Pons (tissue), 1 donor: ENCODE data around the gene ZNF385A.

ENCODE experiments used
- DNase-seq: peaks from one replicate; pipeline ENCODE4 v3.0.0-alpha.2; 2016; ENCODE audit warnings: low spot score

The ZNF385A gene

DNA sequence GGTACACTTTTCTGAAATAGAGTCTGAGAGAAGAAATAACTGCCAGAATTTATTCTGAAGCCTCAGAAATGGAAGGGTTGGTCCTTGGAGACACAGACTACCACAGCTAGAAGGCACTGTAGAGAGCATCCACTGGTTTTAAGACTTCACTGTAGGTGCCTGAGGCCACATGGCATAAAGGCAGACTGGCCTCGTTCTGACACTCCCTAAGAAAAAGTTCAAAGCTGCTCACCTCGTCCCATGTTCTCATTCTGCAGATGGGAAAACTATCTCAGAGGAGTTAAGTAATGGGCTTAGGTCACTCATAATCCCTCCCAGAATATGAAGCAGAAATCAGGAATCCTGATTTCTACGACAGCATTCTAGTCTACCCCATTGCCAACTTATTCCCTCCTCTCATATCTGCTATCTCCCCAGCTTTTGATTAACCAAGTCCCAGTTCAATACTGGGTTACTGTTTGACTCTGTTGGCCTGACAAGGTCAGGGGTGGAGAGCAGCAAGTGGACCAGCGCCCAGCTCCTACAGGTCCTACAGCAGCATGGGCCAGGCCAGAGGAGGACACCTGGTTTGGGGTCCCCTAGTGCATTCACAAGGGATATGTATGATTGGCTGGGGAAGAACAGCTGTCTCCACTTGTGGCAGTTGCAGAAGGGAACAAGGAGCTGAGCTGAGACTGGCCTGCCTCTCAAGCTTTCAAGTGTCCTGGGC is 30.8 kb upstream of the ZNF385A start:
- no peak for DNase-seq

GRCh38 chr12:54413284-54414190 is 29.0 kb upstream of the ZNF385A start:
- no peak for DNase-seq

- no peak for DNase-seq
Measured at GRCh38 chr12:54412786-54413185, 28.3 kb upstream of the ZNF385A start.

DNA sequence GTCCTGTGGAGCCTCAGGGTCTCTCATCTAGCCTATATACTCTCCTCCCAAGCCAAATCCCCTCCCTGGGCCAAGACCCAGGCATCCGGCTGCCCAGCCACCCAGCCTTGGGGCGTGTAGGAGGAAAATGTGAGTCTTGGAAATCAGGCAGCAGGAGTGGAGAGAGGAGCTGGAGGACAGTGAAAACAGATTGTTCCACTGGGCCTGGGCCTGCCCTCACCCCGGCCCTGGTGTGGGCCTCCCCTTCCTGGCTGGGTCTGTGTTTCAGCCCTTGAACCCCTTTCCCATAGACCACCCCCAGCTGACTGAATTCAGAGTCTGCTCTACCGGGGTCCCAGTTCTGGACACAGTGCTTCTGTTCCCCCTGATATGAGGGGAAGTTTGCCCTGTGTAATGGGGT is 27.8 kb upstream of the ZNF385A start:
- no peak for DNase-seq

GRCh38 chr12:54411391-54412241 is 27.1 kb upstream of the ZNF385A start:
- no peak for DNase-seq

GRCh38 chr12:54409267-54409666 is 24.7 kb upstream of the ZNF385A start:
- DNase-seq: no peak

- DNase-seq: peak; percentile 73
Measured at GRCh38 chr12:54407183-54407905, 22.8 kb upstream of the ZNF385A start.

DNA sequence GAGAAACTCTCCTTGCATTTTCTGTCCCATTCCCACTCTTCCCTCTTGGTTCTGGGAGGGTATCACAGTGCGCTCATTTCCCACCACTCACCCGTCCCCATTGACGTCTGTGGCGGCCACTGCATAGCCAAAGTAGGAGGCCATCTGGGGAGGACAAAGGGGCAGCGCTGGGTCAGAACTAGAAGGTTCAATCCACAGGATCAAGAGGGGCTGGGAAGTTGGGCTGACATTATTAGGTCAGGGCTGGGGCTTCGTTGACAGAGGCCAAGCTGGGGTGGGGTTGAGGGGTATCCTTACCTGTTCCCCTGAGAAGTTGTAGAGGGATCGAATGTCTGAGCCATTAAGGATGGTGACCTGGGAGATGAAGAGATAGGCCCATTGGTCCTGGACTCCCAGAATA is 21.0 kb upstream of the ZNF385A start:
- no peak for DNase-seq

DNA sequence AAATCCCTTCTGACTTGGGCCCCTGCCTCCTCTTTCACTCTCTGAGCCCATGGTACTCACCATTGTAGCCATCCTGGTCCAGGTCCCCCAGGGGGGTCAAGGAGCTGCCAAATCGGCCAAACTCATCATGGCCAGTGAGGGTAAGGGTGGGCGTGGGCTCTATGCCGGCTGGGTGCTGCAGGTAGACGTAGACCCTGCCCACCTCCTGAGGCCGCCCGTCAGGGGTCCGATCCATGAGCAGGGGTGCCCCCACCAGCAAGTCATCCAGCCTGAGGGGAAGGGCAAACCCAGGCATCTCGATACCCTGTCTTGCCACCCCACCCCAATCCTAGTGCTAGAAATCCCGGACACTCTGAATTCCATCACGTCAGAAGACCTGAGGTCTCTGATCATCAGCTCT is 20.6 kb upstream of the ZNF385A start:
- no peak for DNase-seq

DNA sequence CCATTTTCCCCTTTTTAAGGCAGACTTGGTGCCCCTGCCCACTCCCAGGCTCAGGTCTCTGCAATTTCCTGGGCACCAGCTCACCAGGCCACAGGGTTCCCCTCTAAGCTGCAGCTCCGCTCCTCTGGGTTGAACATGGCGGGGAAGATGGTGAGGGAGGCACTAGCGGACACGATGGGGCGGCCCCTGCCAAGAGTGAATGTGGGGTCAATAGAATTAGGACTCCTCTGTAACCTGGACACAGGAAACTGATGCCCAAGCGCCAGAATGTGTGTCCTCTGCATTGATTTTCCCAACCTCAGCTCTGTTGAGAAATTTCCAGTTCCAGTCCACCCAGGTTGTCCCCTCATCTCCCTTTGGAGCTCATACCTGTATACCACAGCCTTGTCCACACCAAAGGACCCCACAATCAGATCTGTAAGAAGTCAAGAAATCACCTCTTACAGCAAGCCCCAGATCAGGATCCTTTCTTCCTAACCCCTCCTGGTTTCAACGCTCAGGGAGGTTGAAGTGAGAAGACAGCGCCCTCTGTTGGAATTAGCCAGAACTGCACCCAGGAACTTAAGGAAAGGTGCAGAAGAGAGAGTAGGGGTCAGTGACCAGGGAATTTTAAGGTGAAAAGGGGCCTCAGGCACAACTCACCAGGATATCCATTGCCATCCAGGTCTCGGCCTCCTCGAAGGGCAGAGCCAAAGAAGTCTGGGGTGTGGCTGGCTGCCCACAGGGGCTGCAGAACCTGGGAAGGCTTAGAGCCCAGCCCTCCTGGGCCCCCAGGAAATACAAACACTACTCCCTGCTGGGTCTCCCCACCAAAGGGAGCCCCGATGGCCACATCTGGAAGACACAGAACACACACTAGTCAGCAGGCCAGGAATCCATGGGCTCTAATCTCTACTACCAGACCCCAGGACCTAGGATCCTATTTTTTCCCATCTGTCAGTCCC is 19.8 kb upstream of the ZNF385A start:
- no peak for DNase-seq

GRCh38 chr12:54401119-54401518 is 16.6 kb upstream of the ZNF385A start:
- no peak for DNase-seq

DNA sequence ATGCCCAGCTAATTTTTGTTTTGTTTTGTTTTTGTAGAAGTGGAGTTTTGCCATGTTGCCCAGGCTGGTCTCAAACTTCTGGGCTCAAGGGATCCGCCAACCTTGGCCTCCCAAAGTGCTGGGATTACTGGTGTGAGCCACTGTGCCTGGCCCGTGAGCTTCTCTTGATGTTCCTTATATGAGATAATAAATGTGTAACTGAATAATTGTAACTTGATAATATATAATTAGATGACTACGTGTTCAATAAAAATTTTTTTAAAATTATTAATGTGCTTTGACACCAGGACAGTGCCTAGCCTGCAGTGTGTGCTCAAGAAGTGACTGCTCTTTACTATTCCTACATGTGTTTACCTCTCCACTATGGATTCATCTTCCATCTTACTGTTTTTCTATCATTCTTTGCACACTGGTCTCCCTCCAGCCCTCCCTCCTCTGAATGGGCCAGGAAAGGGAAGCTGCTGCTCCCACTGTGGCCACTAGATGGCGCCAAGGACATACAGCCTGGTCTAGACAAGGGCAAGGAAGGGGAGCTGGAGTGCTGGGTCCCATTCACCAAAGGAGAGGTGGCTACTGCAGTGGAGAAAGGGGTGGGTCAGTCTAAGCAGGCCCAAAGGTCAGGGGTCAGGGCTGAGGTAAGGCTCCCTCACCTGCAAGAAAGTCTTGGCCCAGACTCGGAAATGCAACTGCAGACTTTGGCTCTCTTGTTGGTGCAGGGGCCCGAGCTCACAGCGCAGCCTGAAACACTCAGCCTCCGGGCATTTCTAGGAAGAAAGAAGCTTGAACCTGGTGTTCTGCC is 14.7 kb upstream of the ZNF385A start:
- DNase-seq: peak; percentile 88

GRCh38 chr12:54398218-54398617 is 13.7 kb upstream of the ZNF385A start:
- DNase-seq: no peak

- DNase-seq: no peak
Measured at GRCh38 chr12:54397157-54397556, 12.6 kb upstream of the ZNF385A start.

DNA sequence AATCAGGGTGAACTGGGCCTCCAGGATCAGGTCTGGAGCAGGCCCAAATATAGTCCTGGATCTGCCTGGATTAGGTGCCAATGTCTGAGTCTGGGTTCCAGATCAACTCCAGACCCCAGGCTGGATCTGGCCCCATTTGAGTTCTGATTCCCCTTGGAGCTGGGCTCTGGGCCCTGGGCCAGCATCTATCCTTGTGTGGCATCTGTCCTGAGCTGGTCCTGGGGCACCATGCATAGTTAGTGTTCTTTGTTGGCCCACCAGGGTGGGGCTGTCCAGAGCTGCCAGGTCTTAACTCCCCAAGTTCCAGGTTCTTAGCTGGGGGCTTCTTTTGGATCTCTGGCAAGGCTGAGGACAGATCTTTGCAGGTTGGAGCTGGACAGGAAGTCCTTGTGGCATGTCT is 11.0 kb upstream of the ZNF385A start:
- DNase-seq: no peak

GRCh38 chr12:54394986-54395385 is 10.5 kb upstream of the ZNF385A start:
- DNase-seq: no peak

DNA sequence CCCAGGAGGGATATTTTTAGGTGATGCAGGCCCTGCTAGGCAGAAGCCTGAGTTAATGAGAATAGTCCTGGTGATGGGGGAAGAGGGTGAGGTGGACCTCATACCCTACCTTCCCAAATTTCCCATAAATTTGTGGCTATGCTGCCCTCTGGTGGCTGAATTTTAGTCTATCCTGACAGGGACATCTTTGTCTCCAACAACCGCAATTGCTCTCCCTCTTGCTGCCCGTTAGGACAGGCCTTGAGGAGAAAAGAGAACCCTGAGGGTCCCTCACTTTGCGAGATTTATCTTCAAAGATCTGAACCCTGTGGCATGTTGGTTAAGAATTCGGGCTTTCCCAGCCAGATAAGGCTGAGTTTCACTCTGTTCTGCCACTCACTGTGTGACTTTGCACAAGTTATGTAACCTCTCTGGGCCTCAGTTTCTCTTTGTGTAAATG is 9.8 kb upstream of the ZNF385A start:
- peak; percentile 72 for DNase-seq

DNA sequence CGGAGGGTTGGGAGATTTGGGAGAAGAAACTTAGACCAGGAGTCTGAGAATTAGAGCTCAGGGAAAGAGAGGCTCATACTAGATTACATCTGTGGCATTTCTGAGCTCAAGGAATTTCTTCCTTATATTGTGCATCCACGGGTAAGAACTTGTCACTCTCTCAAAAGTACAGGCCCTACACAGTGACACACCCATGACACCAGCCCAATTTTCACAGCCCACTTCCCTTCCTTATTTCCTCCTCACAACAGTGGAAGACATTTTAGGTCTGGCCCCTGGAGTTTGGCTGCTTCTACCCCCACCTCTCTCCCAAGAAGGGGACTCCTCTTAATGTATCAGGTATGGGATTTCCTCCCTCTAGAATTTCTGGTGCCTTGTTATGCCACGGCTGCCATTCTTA is 9.2 kb upstream of the ZNF385A start:
- no peak for DNase-seq

GRCh38 chr12:54393207-54393609 is 8.7 kb upstream of the ZNF385A start:
- no peak for DNase-seq
